ENCODE results near the gene SMCO4.

The SMCO4 gene

GRCh38 chr11:93498161-93498560, 45.0 kb downstream of the SMCO4 start:
- TF ChIP-seq CTCF (conservative IDR thresholded peaks at IDR 0.05; ENCODE audit: low read length) (no peak), EZH2phosphoT487 (IDR thresholded peaks at IDR 0.05; ENCODE audit: borderline replicate concordance) (no peak)
- Histone ChIP-seq H4K20me1 (ENCODE audit: insufficient read depth, low read length, poor library complexity, severe bottlenecking) (no peaks in the 10 kb centered on the region), H2AFZ (ENCODE audit: low read length) (no peak overlapping the region), H3K4me3 (ENCODE audit: low read length, poor library complexity, severe bottlenecking) (no peak overlapping the region), H3K27me3 (ENCODE audit: insufficient read depth, low read length, poor library complexity, severe bottlenecking) (no peaks in the 10 kb centered on the region), H3F3A (ENCODE audit: low read depth) (no peaks in the 10 kb centered on the region), H3K9me2 (replicated peaks; ENCODE audit: low read depth, low read length) (no peaks in the 10 kb centered on the region), H3K9ac (ENCODE audit: low read depth, low read length, poor library complexity, severe bottlenecking) (no peak overlapping the region), H3K36me3 (ENCODE audit: insufficient read depth, low read length) (peaks cover 13% of the 10 kb centered on the region; the same call in 1 of the 2 replicates), H3K4me2 (ENCODE audit: low read depth, low read length, poor library complexity, severe bottlenecking) (no peak overlapping the region), H3K79me2 (ENCODE audit: insufficient read depth, low read length) (no peaks in the 10 kb centered on the region), H3K9me3 (ENCODE audit: insufficient read depth, low read depth, low read length) (no peaks in the 10 kb centered on the region), H3K4me1 (ENCODE audit: insufficient read depth, low read length, poor library complexity, severe bottlenecking) (no peaks in the 10 kb centered on the region)

GRCh38 chr11:93497596-93497995, 45.6 kb downstream of the SMCO4 start:
- no peaks in the 10 kb centered on the region for H3K9me2 ChIP-seq (replicated peaks; ENCODE audit: low read depth, low read length)
- H3F3A ChIP-seq (ENCODE audit: low read depth), result no peaks in the 10 kb centered on the region
- no peaks in the 10 kb centered on the region for H3K9me3 ChIP-seq (ENCODE audit: insufficient read depth, low read depth, low read length)
- H4K20me1 ChIP-seq (ENCODE audit: insufficient read depth, low read length, poor library complexity, severe bottlenecking), result no peaks in the 10 kb centered on the region
- no peaks in the 10 kb centered on the region for H3K4me1 ChIP-seq (ENCODE audit: insufficient read depth, low read length, poor library complexity, severe bottlenecking)
- H3K9ac ChIP-seq (ENCODE audit: low read depth, low read length, poor library complexity, severe bottlenecking), result no peak overlapping the region
- H3K36me3 ChIP-seq (ENCODE audit: insufficient read depth, low read length), result peaks cover 9% of the 10 kb centered on the region; the same call in 1 of the 2 replicates
- no peak overlapping the region for H3K4me3 ChIP-seq (ENCODE audit: low read length, poor library complexity, severe bottlenecking)
- H3K27me3 ChIP-seq (ENCODE audit: insufficient read depth, low read length, poor library complexity, severe bottlenecking), result no peaks in the 10 kb centered on the region
- H2AFZ ChIP-seq (ENCODE audit: low read length), result no peak overlapping the region
- H3K4me2 ChIP-seq (ENCODE audit: low read depth, low read length, poor library complexity, severe bottlenecking), result no peak overlapping the region
- TF ChIP-seq CTCF (conservative IDR thresholded peaks at IDR 0.05; ENCODE audit: low read length), result no peak
- no peak for TF ChIP-seq EZH2phosphoT487 (IDR thresholded peaks at IDR 0.05; ENCODE audit: borderline replicate concordance)
- H3K79me2 ChIP-seq (ENCODE audit: insufficient read depth, low read length), result no peaks in the 10 kb centered on the region

- no peaks in the 10 kb centered on the region for H3K9me2 ChIP-seq (replicated peaks; ENCODE audit: low read depth, low read length)
- no peak overlapping the region for H3K9ac ChIP-seq (ENCODE audit: low read depth, low read length, poor library complexity, severe bottlenecking)
- H4K20me1 ChIP-seq (ENCODE audit: insufficient read depth, low read length, poor library complexity, severe bottlenecking), result no peaks in the 10 kb centered on the region
- peaks cover 9% of the 10 kb centered on the region; the same call in 1 of the 2 replicates for H3K36me3 ChIP-seq (ENCODE audit: insufficient read depth, low read length)
- no peaks in the 10 kb centered on the region for H3K9me3 ChIP-seq (ENCODE audit: insufficient read depth, low read depth, low read length)
- H3K27me3 ChIP-seq (ENCODE audit: insufficient read depth, low read length, poor library complexity, severe bottlenecking), result no peaks in the 10 kb centered on the region
- no peak overlapping the region for H2AFZ ChIP-seq (ENCODE audit: low read length)
- H3K4me1 ChIP-seq (ENCODE audit: insufficient read depth, low read length, poor library complexity, severe bottlenecking), result no peaks in the 10 kb centered on the region
- no peak for TF ChIP-seq EZH2phosphoT487 (IDR thresholded peaks at IDR 0.05; ENCODE audit: borderline replicate concordance)
- TF ChIP-seq CTCF (conservative IDR thresholded peaks at IDR 0.05; ENCODE audit: low read length), result no peak
- no peak overlapping the region for H3K4me3 ChIP-seq (ENCODE audit: low read length, poor library complexity, severe bottlenecking)
- no peaks in the 10 kb centered on the region for H3K79me2 ChIP-seq (ENCODE audit: insufficient read depth, low read length)
- no peaks in the 10 kb centered on the region for H3F3A ChIP-seq (ENCODE audit: low read depth)
- H3K4me2 ChIP-seq (ENCODE audit: low read depth, low read length, poor library complexity, severe bottlenecking), result no peak overlapping the region
Observed at GRCh38 chr11:93494357-93494756, 48.8 kb downstream of the SMCO4 start.

All from Loucy (cell line).